Bronchial epithelial cell (primary cell): ENCODE measurements around the gene PMFBP1. TPM values are rescaled to one million over a fixed set of nuclear protein-coding genes. Genes with fewer than 3 reads are reported as not detected.

Source experiments
- DNase-seq: peaks from one replicate; pipeline ENCODE4 v3.0.0-alpha.2; 2010; ENCODE audit warnings: low read depth
- FAIRE-seq: peaks from 2 replicates; lab custom pipeline; 2011; peaks lifted over from hg19 to GRCh38; lab: Jason Lieb, UNC
- H3K27me3 ChIP-seq: 2 replicates; pipeline ENCODE4 v1.5.1; 2011; ENCODE audit warnings: low read length; ENCODE audit not compliant: control insufficient read depth, insufficient read depth
- H3K36me3 ChIP-seq: 2 replicates; pipeline ENCODE4 v1.5.1; 2011; ENCODE audit warnings: low read length; ENCODE audit not compliant: control insufficient read depth, insufficient read depth
- H3K4me3 ChIP-seq: 2 replicates; pipeline ENCODE4 v1.5.1; 2011; ENCODE audit warnings: mild to moderate bottlenecking, low read depth, low read length, control low read depth
- CTCF ChIP-seq: IDR thresholded peaks from 2 replicates; pipeline ENCODE4 v1.5.1; 2011; ENCODE audit warnings: mild to moderate bottlenecking, moderate library complexity, low read length, control low read depth, inconsistent platforms; ENCODE audit not compliant: insufficient read depth, severe bottlenecking
- total RNA-seq: library from RNA; depleted of rRNA; stranded (reverse); fragments of >200 nt; gene quantifications from 2 replicates; pipeline ENCODE4 v1.2.1, GENCODE V29; 2014

Gene PMFBP1
- total RNA-seq, 1 donor from 2014 or later: 0.53 TPM

GRCh38 chr16:72099377-72099818 is 72.6 kb downstream of the PMFBP1 start:
- peak; percentile 75 for TF ChIP-seq CTCF
- peaks cover 43% of the 10 kb centered on the region for H3K36me3 ChIP-seq
- peak; percentile 18 for FAIRE-seq

GRCh38 chr16:72098936-72099335 is 73.0 kb downstream of the PMFBP1 start:
- H3K36me3 ChIP-seq: peaks cover 42% of the 10 kb centered on the region
- no peak for FAIRE-seq
- peak; percentile 3 for DNase-seq
- no peak for TF ChIP-seq CTCF
- H3K4me3 ChIP-seq: no peak overlapping the region
- no peaks in the 10 kb centered on the region for H3K27me3 ChIP-seq

More at GRCh38 chr16:72099377-72099818, 72.6 kb downstream of the PMFBP1 start:
- Histone ChIP-seq H3K4me3 (no peak overlapping the region), H3K27me3 (no peaks in the 10 kb centered on the region)
- DNase-seq: peak; percentile 54

GRCh38 chr16:72094266-72094610 is 77.7 kb downstream of the PMFBP1 start:
- Histone ChIP-seq H3K27me3 (no peaks in the 10 kb centered on the region), H3K36me3 (peaks cover 16% of the 10 kb centered on the region), H3K4me3 (peak overlapping the region; percentile 81)
- peak; percentile 3 for DNase-seq
- FAIRE-seq: no peak
- TF ChIP-seq CTCF: no peak

GRCh38 chr16:72093448-72094265 is 78.3 kb downstream of the PMFBP1 start, which contains the start of the genes DHX38 and TXNL4B:
TSS of gene DHX38 (plus strand) at chr16:72093847. CDS start at chr16:72096158, 2,311 bp downstream.
TSS of gene TXNL4B (minus strand) at chr16:72093620. CDS start at chr16:72090749, 2,871 bp downstream.
- Histone ChIP-seq H3K36me3 (peaks cover 15% of the 10 kb centered on the region), H3K27me3 (no peaks in the 10 kb centered on the region), H3K4me3 (peak within 1 kb of the TSS; percentile 81)
- TF ChIP-seq CTCF: no peak
- DNase-seq: peak; percentile 99
- FAIRE-seq: peak; percentile 52

GRCh38 chr16:72092832-72093447 is 79.0 kb downstream of the PMFBP1 start:
- peak overlapping the region; percentile 81 for H3K4me3 ChIP-seq
- DNase-seq (peak; percentile 74), FAIRE-seq (no peak)
- peaks cover 16% of the 10 kb centered on the region for H3K36me3 ChIP-seq
- TF ChIP-seq CTCF: no peak
- no peaks in the 10 kb centered on the region for H3K27me3 ChIP-seq
